Kidney (tissue), 14 donors: ENCODE results near the gene SH2B2. TPM values are rescaled to one million over a fixed set of nuclear protein-coding genes. Genes with fewer than 3 reads are reported as not detected.

Experiments used
- DNase-seq, 5 donors: peaks; one replicate each; pipeline ENCODE4 v3.0.0-alpha.2; 2013 to 2020
- FAIRE-seq: peaks from 2 replicates; lab custom pipeline; 2012; peaks lifted over from hg19 to GRCh38; lab: Jason Lieb, UNC
- H3K27ac ChIP-seq, 2 donors: one replicate each; pipeline ENCODE4 v1.7.0; 2013; ENCODE audit warnings: low read depth in 2 of 2, low read length in 2 of 2, inconsistent platforms in 1 of 2
- H3K27me3 ChIP-seq: one replicate; pipeline ENCODE4 v1.7.1; 2013; ENCODE audit warnings: low read length, inconsistent platforms; ENCODE audit not compliant: control insufficient read depth, insufficient read depth
- H3K36me3 ChIP-seq, 3 donors: one replicate each; pipeline versions ENCODE4 v1.7.0 to v1.7.1; 2013; ENCODE audit warnings: low read length in 3 of 3, control low read depth in 1 of 3, inconsistent platforms in 1 of 3; ENCODE audit not compliant: insufficient read depth in 3 of 3, control insufficient read depth in 2 of 3
- H3K4me1 ChIP-seq, 3 donors: one replicate each; pipeline versions ENCODE4 v1.7.0 to v1.7.1; 2013; ENCODE audit warnings: low read length in 3 of 3, inconsistent platforms in 1 of 3, low read depth in 1 of 3; ENCODE audit not compliant: control insufficient read depth in 2 of 3, insufficient read depth in 2 of 3
- H3K4me3 ChIP-seq, 3 donors: one replicate each; pipeline versions ENCODE4 v1.7.0 to v1.8.1; 2013; ENCODE audit warnings: low read length in 3 of 3, control low read depth in 1 of 3, inconsistent platforms in 1 of 3
- H3K9ac ChIP-seq, 3 donors: one replicate each; pipeline versions ENCODE4 v1.7.0 to v1.7.1; 2013; ENCODE audit warnings: low read length in 3 of 3, control low read depth in 1 of 3, inconsistent platforms in 1 of 3
- H3K9me3 ChIP-seq, 3 donors: one replicate each; pipeline versions ENCODE4 v1.7.0 to v1.7.1; 2013; ENCODE audit warnings: low read length in 3 of 3, control low read depth in 1 of 3, inconsistent platforms in 1 of 3; ENCODE audit not compliant: control insufficient read depth in 2 of 3, insufficient read depth in 1 of 3
- intact Hi-C: fragments of 100-400 bp; cut with DNase I; formaldehyde crosslinking; loops from one replicate; pipeline ENCODE4 v1.11.1; 2022
- polyA plus RNA-seq: library from polyadenylated mRNA; stranded (reverse); fragments of 350-450 nt; fragmentation: Illumina TruSeq; extraction: RNeasy Lipid Tissue Mini Kit (QIAGEN cat#74804); gene quantifications from one replicate; pipeline ENCODE4 v1.2.3, GENCODE V29; 2014; ENCODE audit warnings: low read depth, low replicate concordance; ENCODE audit not compliant: insufficient read depth
- total RNA-seq: library from RNA; stranded (reverse); fragmentation: NEBNext Ultra II Directional; extraction: Animal tissue kit (Norgen Biotek cat#: 25700); gene quantifications from one replicate; pipeline ENCODE4 v1.2.1, GENCODE V29; 2021
- TF ChIP-seq, protein P1 (sequence below): IDR thresholded peaks from 3 replicates; pipeline ENCODE4 v1.5.1; 2012; ENCODE audit warnings: mild to moderate bottlenecking, moderate library complexity, borderline replicate concordance; ENCODE audit not compliant: insufficient read depth; ENCODE audit errors: extremely low read depth
- donor health status: control.
- donor health status: control.
- donor health status: control.
- donor health status: control.
- donor health status: control.
- donor health status: DM: yes; HTN: yes; CAD: no.
- donor health status: Normal renal cell carcinoma (clear cell type).

The SH2B2 gene
- total and polyA plus RNA-seq, 2 donors from 2014 or later = 4.5 to 11.0 TPM

DNA sequence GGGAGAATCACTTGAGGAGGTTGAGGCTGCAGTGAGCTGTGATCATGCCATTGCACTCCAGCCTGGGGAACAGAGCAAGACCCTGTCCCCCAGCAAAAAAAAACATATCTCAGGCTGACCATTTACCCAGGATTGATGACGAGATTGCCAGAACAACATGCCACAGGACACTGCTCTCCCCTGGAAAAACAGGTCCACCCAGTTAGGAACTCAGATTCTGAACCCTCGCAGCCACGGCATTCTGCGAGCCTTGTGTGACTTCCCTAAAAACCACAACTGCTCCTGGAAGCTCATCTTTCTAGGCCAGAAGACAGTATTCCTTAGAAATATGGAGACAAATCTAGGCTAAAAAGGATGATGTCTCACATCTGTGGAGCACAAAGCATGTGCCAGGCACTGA, 42.1 kb upstream of the SH2B2 start:
- FAIRE-seq = no peak
- Histone ChIP-seq H3K27ac (no peak overlapping the region), H3K27me3 (no peaks in the 10 kb centered on the region), H3K4me3 (no peak overlapping the region), H3K9ac (no peak overlapping the region), H3K36me3 (peaks cover 0 to 9% (median 2%) of the 10 kb centered on the region in 3 donors), H3K9me3 (no peaks in the 10 kb centered on the region), H3K4me1 (no peaks in the 10 kb centered on the region)
- TF ChIP-seq, protein P1, sequence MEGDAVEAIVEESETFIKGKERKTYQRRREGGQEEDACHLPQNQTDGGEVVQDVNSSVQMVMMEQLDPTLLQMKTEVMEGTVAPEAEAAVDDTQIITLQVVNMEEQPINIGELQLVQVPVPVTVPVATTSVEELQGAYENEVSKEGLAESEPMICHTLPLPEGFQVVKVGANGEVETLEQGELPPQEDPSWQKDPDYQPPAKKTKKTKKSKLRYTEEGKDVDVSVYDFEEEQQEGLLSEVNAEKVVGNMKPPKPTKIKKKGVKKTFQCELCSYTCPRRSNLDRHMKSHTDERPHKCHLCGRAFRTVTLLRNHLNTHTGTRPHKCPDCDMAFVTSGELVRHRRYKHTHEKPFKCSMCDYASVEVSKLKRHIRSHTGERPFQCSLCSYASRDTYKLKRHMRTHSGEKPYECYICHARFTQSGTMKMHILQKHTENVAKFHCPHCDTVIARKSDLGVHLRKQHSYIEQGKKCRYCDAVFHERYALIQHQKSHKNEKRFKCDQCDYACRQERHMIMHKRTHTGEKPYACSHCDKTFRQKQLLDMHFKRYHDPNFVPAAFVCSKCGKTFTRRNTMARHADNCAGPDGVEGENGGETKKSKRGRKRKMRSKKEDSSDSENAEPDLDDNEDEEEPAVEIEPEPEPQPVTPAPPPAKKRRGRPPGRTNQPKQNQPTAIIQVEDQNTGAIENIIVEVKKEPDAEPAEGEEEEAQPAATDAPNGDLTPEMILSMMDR = no peak
- DNase-seq = peak in 1 of 5 donors; percentile 22
- intact Hi-C loops = no loop called here

DNA sequence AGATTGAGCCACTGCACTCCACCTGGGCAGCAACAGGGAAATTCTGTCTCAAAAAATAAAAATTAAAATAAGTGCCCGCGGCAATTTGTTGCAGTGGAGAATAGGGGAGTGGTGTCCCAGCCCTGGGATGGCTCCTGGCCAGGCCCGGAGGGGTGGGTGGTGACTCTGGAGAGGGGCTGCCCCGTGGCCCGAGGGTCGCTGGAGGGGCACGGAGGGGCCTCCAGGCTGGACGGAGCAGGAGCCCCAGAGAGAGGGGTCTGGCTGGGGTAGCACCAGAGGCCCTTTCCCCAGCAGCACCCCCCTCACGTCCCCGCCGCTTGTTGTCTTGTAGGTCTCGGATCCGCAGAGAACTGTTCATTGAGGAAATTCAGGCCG, 38.6 kb upstream of the SH2B2 start:
- H3K4me1 ChIP-seq = no peaks in the 10 kb centered on the region
- DNase-seq (peak in 1 of 5 donors; percentile 50), FAIRE-seq (no peak)
- no peak overlapping the region for H3K9ac ChIP-seq
- H3K4me3 ChIP-seq = no peak overlapping the region
- H3K27me3 ChIP-seq = no peaks in the 10 kb centered on the region
- intact Hi-C loops = no loop called here
- peaks cover 0 to 5% (median 0%) of the 10 kb centered on the region in 3 donors for H3K36me3 ChIP-seq
- no peak overlapping the region for H3K27ac ChIP-seq
- H3K9me3 ChIP-seq = no peaks in the 10 kb centered on the region
- TF ChIP-seq, protein P1 = no peak

DNA sequence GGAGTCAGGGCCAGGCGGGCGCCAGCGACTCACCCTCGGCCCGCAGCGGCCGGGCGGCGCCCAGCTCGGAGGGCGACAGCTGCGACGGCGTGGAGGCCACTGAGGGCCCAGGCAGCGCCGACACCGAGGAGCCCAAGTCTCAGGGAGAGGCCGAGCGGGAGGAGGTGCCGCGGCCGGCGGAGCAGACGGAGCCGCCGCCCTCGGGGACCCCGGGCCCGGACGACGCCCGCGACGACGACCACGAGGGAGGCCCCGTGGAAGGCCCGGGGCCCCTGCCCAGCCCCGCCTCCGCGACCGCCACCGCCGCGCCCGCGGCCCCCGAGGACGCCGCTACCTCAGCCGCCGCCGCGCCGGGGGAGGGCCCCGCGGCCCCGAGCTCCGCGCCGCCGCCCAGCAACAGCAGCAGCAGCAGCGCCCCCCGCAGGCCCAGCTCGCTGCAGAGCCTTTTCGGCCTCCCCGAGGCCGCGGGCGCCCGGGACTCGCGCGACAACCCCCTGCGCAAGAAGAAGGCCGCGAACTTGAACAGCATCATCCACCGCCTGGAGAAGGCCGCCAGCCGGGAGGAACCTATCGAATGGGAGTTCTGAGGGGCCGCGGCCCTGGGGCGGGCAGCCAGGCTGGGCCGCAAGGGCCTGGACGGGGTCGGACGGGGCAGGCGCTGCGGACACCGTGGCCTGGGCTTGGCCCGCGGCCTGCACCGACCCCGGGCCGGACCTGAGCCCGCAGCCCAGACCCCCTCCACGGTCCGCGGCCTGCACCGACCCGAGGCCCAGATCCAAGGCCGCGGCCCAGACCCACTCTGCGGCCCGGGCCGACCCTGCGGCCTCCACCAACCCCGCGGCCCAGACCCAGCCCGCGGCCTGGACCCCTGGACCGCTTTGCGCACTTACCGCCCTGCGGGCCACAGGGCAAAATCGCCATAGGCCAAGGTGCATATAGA, 37.9 kb upstream of the SH2B2 start:
- Histone ChIP-seq H3K9me3 (no peaks in the 10 kb centered on the region), H3K4me3 (no peak overlapping the region), H3K27me3 (no peaks in the 10 kb centered on the region), H3K27ac (no peak overlapping the region), H3K36me3 (peaks cover 0 to 5% (median 0%) of the 10 kb centered on the region in 3 donors), H3K4me1 (no peaks in the 10 kb centered on the region), H3K9ac (no peak overlapping the region)
- intact Hi-C loops = no loop called here
- FAIRE-seq = no peak
- DNase-seq = peak in 1 of 5 donors; percentile 63
- TF ChIP-seq, protein P1 = no peak
